HCT116 (cell line): ENCODE data around the gene ZSWIM6. TPM values are rescaled to one million over a fixed set of nuclear protein-coding genes. Genes with fewer than 3 reads are reported as not detected.

Experiments
- ATAC-seq: fragments of 200-7000 bp; cut with Tn5 transposase; 2 replicates; pipeline ENCODE4 v1.9.1; 2020; ENCODE audit warnings: mild to moderate bottlenecking, moderate library complexity
- BruUV-seq: library from RNA; stranded (reverse); fragments of 400-500 nt; replicated peaks from 2 replicates; lab custom pipeline; 2021; lab: Mats Ljungman, UMichigan
- CTCF ChIA-PET: fragments of 300-600 bp; sonication (Branson Sonifier 250); formaldehyde crosslinking; loops from one replicate; lab custom pipeline; 2021; ENCODE audit warnings: antibody characterized with exemption; lab: Charles Lee
- POLR2A ChIA-PET: fragments of 300-600, 350-600 bp; sonication (Branson Sonifier 250); formaldehyde crosslinking; loops from one replicate; lab custom pipeline; 2021; ENCODE audit warnings: antibody characterized with exemption; lab: Charles Lee
- RAD21 ChIA-PET, 2 experiments: fragments of 300-600 bp; sonication (Branson Sonifier 250); formaldehyde crosslinking; loops; one replicate each; lab custom pipeline; 2023; ENCODE audit warnings: low total read pairs in 2 of 2; ENCODE audit not compliant: uncharacterized antibody in 2 of 2, unreplicated experiment in 2 of 2, low non-redundant PET in 1 of 2; lab: Charles Lee
- DNase-seq: peaks from one replicate; pipeline ENCODE4 v3.0.0-alpha.2; 2010; ENCODE audit warnings: low read depth, low spot score
- H2AFZ ChIP-seq: fragments of 200-600 bp; shearing (Covaris generic), sonication (generic); 2 replicates; pipeline ENCODE4 v1.6.1; 2017; ENCODE audit warnings: low read depth, mixed run types, mixed read lengths, antibody characterized with exemption, low read length; ENCODE audit not compliant: poor library complexity, severe bottlenecking
- H3K27ac ChIP-seq: 2 replicates; pipeline ENCODE4 v1.5.1; 2012; ENCODE audit warnings: low read depth, low read length
- H3K27me3 ChIP-seq: fragments of 200-600 bp; sonication (generic); 2 replicates; pipeline ENCODE4 v1.6.1; 2016; ENCODE audit warnings: mixed run types, low read length, mixed read lengths; ENCODE audit not compliant: insufficient read depth
- H3K36me3 ChIP-seq, 2 experiments: fragments of 200-500 bp in 1 of 2; fragments of 200-600 bp in 1 of 2; sonication (Bioruptor generic) in 1 of 2; sonication (generic) in 1 of 2; 2 replicates each; pipeline versions ENCODE4 v1.5.1 to v1.6.1; 2014 to 2016; ENCODE audit warnings: low read length in 2 of 2, inconsistent platforms in 1 of 2, mixed read lengths in 1 of 2, mixed run types in 1 of 2; ENCODE audit not compliant: insufficient read depth in 2 of 2, control insufficient read depth in 1 of 2
- H3K4me1 ChIP-seq, 2 experiments: fragments of 200-600 bp in 1 of 2; sonication (generic) in 1 of 2; 2 replicates each; pipeline versions ENCODE4 v1.5.1 to v1.6.1; 2012 to 2017; ENCODE audit warnings: low read length in 2 of 2, inconsistent platforms in 1 of 2, mild to moderate bottlenecking in 1 of 2, mixed read lengths in 1 of 2, mixed run types in 1 of 2, moderate library complexity in 1 of 2; ENCODE audit not compliant: insufficient read depth in 2 of 2, control insufficient read depth in 1 of 2
- H3K4me2 ChIP-seq: fragments of 200-600 bp; sonication (generic); 2 replicates; pipeline ENCODE4 v1.6.1; 2017; ENCODE audit warnings: mixed run types, low read length, mixed read lengths
- H3K4me3 ChIP-seq, 2 experiments: fragments of 200-600 bp in 1 of 2; sonication (generic) in 1 of 2; replicated peaks in 1 of 2; 2 replicates each; pipeline ENCODE4 v1.5.1; 2011 to 2016; ENCODE audit warnings: low read length in 2 of 2, control low read depth in 1 of 2, low read depth in 1 of 2, mild to moderate bottlenecking in 1 of 2, mixed read lengths in 1 of 2, mixed run types in 1 of 2
- H3K79me2 ChIP-seq: fragments of 200-600 bp; sonication (generic); 2 replicates; pipeline ENCODE4 v1.6.1; 2017; ENCODE audit warnings: mild to moderate bottlenecking, mixed run types, low read length, moderate library complexity, mixed read lengths; ENCODE audit not compliant: insufficient read depth
- H3K9ac ChIP-seq: fragments of 200-600 bp; sonication (generic); 2 replicates; pipeline ENCODE4 v1.6.1; 2016; ENCODE audit warnings: low read length, mixed read lengths
- H3K9me2 ChIP-seq: fragments of 200-600 bp; sonication (generic), shearing (Covaris generic); 2 replicates; pipeline ENCODE4 v1.6.1; 2017; ENCODE audit warnings: mixed run types, mild to moderate bottlenecking, moderate library complexity; ENCODE audit not compliant: insufficient read depth
- H3K9me3 ChIP-seq, 2 experiments: fragments of 200-500 bp in 1 of 2; fragments of 200-600 bp in 1 of 2; sonication (Bioruptor generic) in 1 of 2; sonication (generic) in 1 of 2; 2 replicates each; pipeline ENCODE4 v1.6.1; 2014 to 2017; ENCODE audit warnings: low read length in 2 of 2, mixed read lengths in 2 of 2, inconsistent platforms in 1 of 2, low read depth in 1 of 2, mild to moderate bottlenecking in 1 of 2, mixed run types in 1 of 2, moderate library complexity in 1 of 2; ENCODE audit not compliant: control insufficient read depth in 1 of 2, insufficient read depth in 1 of 2
- H4K20me1 ChIP-seq: fragments of 200-600 bp; sonication (generic), shearing (Covaris generic); 2 replicates; pipeline ENCODE4 v1.6.1; 2017; ENCODE audit warnings: mixed run types, mild to moderate bottlenecking, moderate library complexity; ENCODE audit not compliant: insufficient read depth
- ATF3 ChIP-seq: IDR thresholded peaks from 2 replicates; pipeline ENCODE4 v1.6.1; 2012
- CEBPB ChIP-seq: IDR thresholded peaks from 2 replicates; pipeline ENCODE4 v1.6.1; 2012; ENCODE audit warnings: low read depth
- EGR1 ChIP-seq: IDR thresholded peaks from 2 replicates; pipeline ENCODE4 v1.6.1; 2012; ENCODE audit warnings: low read depth
- ELF1 ChIP-seq: IDR thresholded peaks from 2 replicates; pipeline ENCODE4 v1.6.1; 2012; ENCODE audit warnings: low read depth, borderline replicate concordance
- EZH2 ChIP-seq: fragments of 200-600 bp; sonication (generic); IDR thresholded peaks from 2 replicates; pipeline ENCODE4 v1.6.1; 2017; ENCODE audit warnings: antibody characterized with exemption, mixed run types
- EZH2phosphoT487 ChIP-seq: fragments of 200-600 bp; IDR thresholded peaks from 2 replicates; pipeline ENCODE4 v1.6.1; 2018; ENCODE audit warnings: antibody characterized with exemption, borderline replicate concordance
- FOSL1 ChIP-seq: IDR thresholded peaks from 2 replicates; pipeline ENCODE4 v1.6.1; 2012; ENCODE audit warnings: low read depth
- JUND ChIP-seq: IDR thresholded peaks from 2 replicates; pipeline ENCODE4 v1.6.1; 2012
- MAX ChIP-seq: IDR thresholded peaks from 2 replicates; pipeline ENCODE4 v1.6.1; 2012
- RAD21 ChIP-seq: IDR thresholded peaks from 2 replicates; pipeline ENCODE4 v1.6.1; 2012; ENCODE audit warnings: low read depth, mild to moderate bottlenecking
- REST ChIP-seq: IDR thresholded peaks from 2 replicates; pipeline ENCODE4 v1.6.1; 2012; ENCODE audit warnings: low read depth
- SIN3A ChIP-seq: IDR thresholded peaks from 2 replicates; pipeline ENCODE4 v1.6.1; 2012; ENCODE audit warnings: low read depth
- SP1 ChIP-seq: IDR thresholded peaks from 2 replicates; pipeline ENCODE4 v1.6.1; 2012; ENCODE audit warnings: low read depth
- SRF ChIP-seq: IDR thresholded peaks from 2 replicates; pipeline ENCODE4 v1.6.1; 2012; ENCODE audit warnings: low read depth
- TCF7L2 ChIP-seq: IDR thresholded peaks from 2 replicates; pipeline ENCODE4 v1.7.0; 2011; ENCODE audit warnings: borderline replicate concordance, inconsistent platforms; ENCODE audit not compliant: insufficient read depth, insufficient read length; ENCODE audit errors: extremely low read depth
- YY1 ChIP-seq: IDR thresholded peaks from 2 replicates; pipeline ENCODE4 v1.6.1; 2011; ENCODE audit warnings: low read length, low read depth, moderate library complexity, mild to moderate bottlenecking; ENCODE audit not compliant: insufficient replicate concordance; ENCODE audit errors: extremely low read depth
- ZBTB33 ChIP-seq: IDR thresholded peaks from 2 replicates; pipeline ENCODE4 v1.6.1; 2011; ENCODE audit warnings: mild to moderate bottlenecking, low read length, moderate library complexity; ENCODE audit not compliant: insufficient replicate concordance; ENCODE audit errors: extremely low read depth
- ZNF274 ChIP-seq: fragments of 200-500 bp; sonication (Bioruptor generic); IDR thresholded peaks from 2 replicates; pipeline ENCODE4 v1.6.1; 2014; ENCODE audit warnings: mild to moderate bottlenecking, low read depth, low read length, inconsistent platforms
- intact Hi-C: fragments of 100-400 bp; cut with micrococcal nuclease; formaldehyde crosslinking; loops from 2 replicates; pipeline ENCODE4 v1.10.0; 2022
- total RNA-seq: library from RNA; stranded (reverse); gene quantifications from one replicate; pipeline ENCODE4 v1.2.1, GENCODE V29; 2021; ENCODE audit not compliant: unreplicated experiment

ZSWIM6 gene
- total RNA-seq, 1 experiment from 2014 or later = 7.4 TPM

- Histone ChIP-seq H3K4me2 (no peak overlapping the region), H3K9me2 (no peaks in the 10 kb centered on the region), H3K9ac (no peak overlapping the region), H3K27me3 (no peaks in the 10 kb centered on the region), H2AFZ (no peak overlapping the region), H3K27ac (no peak overlapping the region), H3K4me1 (peaks cover 25 to 33% of the 10 kb centered on the region in 2 experiments), H3K36me3 (no peaks in the 10 kb centered on the region), H3K9me3 (no peaks in the 10 kb centered on the region), H4K20me1 (no peaks in the 10 kb centered on the region), H3K79me2 (peaks cover 45% of the 10 kb centered on the region), H3K4me3 (no peak overlapping the region)
- ChIA-PET POLR2A (no interaction called here), CTCF (no interaction called here), RAD21 (no interaction called here)
- intact Hi-C loops = loop anchor here (10.0 kb wide), 1 partner anchor 351 kb away; no protein-coding TSS in a partner anchor
- ATAC-seq (no peak), DNase-seq (no peak)
- BruUV-seq = no TSS peak
- TF ChIP-seq EGR1 (no peak), JUND (no peak), REST (no peak), TCF7L2 (no peak), ATF3 (no peak), MAX (no peak), EZH2 (no peak), ZNF274 (no peak), SP1 (no peak), ELF1 (no peak), CEBPB (no peak), ZBTB33 (no peak), SRF (no peak), YY1 (no peak), FOSL1 (no peak), SIN3A (no peak), EZH2phosphoT487 (no peak), RAD21 (no peak)
These were observed 73.6 kb downstream of the ZSWIM6 start for GRCh38 chr5:61405511-61406295.
